Thymus (tissue), 11 donors: ENCODE results near the gene PTPRH. TPM values are rescaled to one million over a fixed set of nuclear protein-coding genes. Genes with fewer than 3 reads are reported as not detected.
A peak's percentile ranks its signal among the peaks of the same experiment; 100 is the strongest.

Experiments used
- DNase-seq, 9 donors: peaks; one replicate each; pipeline ENCODE4 v3.0.0-alpha.2; 2013; ENCODE audit warnings: low spot score in 9 of 9, low read depth in 6 of 9, missing footprints in 1 of 9
- H3K27ac ChIP-seq, 2 donors: one replicate each; pipeline ENCODE4 v1.5.1; 2013; ENCODE audit warnings: control low read depth in 1 of 2, low read depth in 1 of 2, low read length in 1 of 2, mild to moderate bottlenecking in 1 of 2, moderate library complexity in 1 of 2
- H3K27me3 ChIP-seq, 2 donors: one replicate each; pipeline ENCODE4 v1.5.1; 2013; ENCODE audit warnings: low read length in 1 of 2; ENCODE audit not compliant: control insufficient read depth in 2 of 2, insufficient read depth in 1 of 2
- H3K36me3 ChIP-seq, 2 donors: one replicate each; pipeline ENCODE4 v1.5.1; 2013; ENCODE audit warnings: low read length in 1 of 2, mild to moderate bottlenecking in 1 of 2, moderate library complexity in 1 of 2; ENCODE audit not compliant: control insufficient read depth in 2 of 2, insufficient read depth in 2 of 2
- H3K4me1 ChIP-seq, 2 donors: one replicate each; pipeline ENCODE4 v1.5.1; 2013; ENCODE audit warnings: low read length in 2 of 2; ENCODE audit not compliant: control insufficient read depth in 2 of 2, insufficient read depth in 2 of 2
- H3K4me3 ChIP-seq, 2 donors: one replicate each; pipeline ENCODE4 v1.5.1; 2013; ENCODE audit warnings: low read length in 2 of 2, control low read depth in 1 of 2, mild to moderate bottlenecking in 1 of 2
- H3K9me3 ChIP-seq, 2 donors: one replicate each; pipeline ENCODE4 v1.5.1; 2013; ENCODE audit warnings: low read length in 1 of 2, mild to moderate bottlenecking in 1 of 2; ENCODE audit not compliant: control insufficient read depth in 2 of 2, insufficient read depth in 1 of 2
- WGBS: extraction: QIAGEN DNeasy Blood & Tissue Kit; methylation state at CpG from one replicate; pipeline ENCODE4 v1.1.7; 2013; 5-methylcytosine and 5-hydroxymethylcytosine counted together
- polyA plus RNA-seq: library from polyadenylated mRNA; stranded (reverse); fragments of 200-250 nt; gene quantifications from one replicate; pipeline ENCODE4 v1.2.3, GENCODE V29; 2013
- total RNA-seq: library from RNA; stranded (reverse); fragments of 120-200 nt; gene quantifications from one replicate; pipeline ENCODE4 v1.2.4, GENCODE V29; 2013
- donor health status: healthy.

The PTPRH gene
- total and polyA plus RNA-seq, 2 donors, result 0.14 to 0.28 TPM

GRCh38 chr19:55198651-55199050 lies 10.7 kb downstream of the PTPRH start:
- Histone ChIP-seq H3K4me3 (no peak overlapping the region), H3K27ac (no peak overlapping the region), H3K4me1 (no peaks in the 10 kb centered on the region), H3K36me3 (no peaks in the 10 kb centered on the region), H3K9me3 (no peaks in the 10 kb centered on the region), H3K27me3 (peaks cover 0 to 5% of the 10 kb centered on the region in 2 donors)
- 80% methylated on average over 5 of the region's 5 CpGs for WGBS
- DNase-seq, result no peak

GRCh38 chr19:55197528-55197927 lies 11.8 kb downstream of the PTPRH start:
- Histone ChIP-seq H3K4me1 (no peaks in the 10 kb centered on the region), H3K9me3 (no peaks in the 10 kb centered on the region), H3K36me3 (no peaks in the 10 kb centered on the region), H3K27ac (no peak overlapping the region), H3K4me3 (no peak overlapping the region), H3K27me3 (peaks cover 0 to 5% of the 10 kb centered on the region in 2 donors)
- 75% methylated on average over 4 of the region's 4 CpGs for WGBS
- DNase-seq, result no peak

- H3K4me3 ChIP-seq, result no peak overlapping the region
- WGBS, result 94% methylated on average over 10 of the region's 10 CpGs
- H3K9me3 ChIP-seq, result no peaks in the 10 kb centered on the region
- no peaks in the 10 kb centered on the region for H3K36me3 ChIP-seq
- H3K27me3 ChIP-seq, result peaks cover 0 to 5% of the 10 kb centered on the region in 2 donors
- H3K4me1 ChIP-seq, result no peaks in the 10 kb centered on the region
- DNase-seq, result no peak
- H3K27ac ChIP-seq, result no peak overlapping the region
Measured at GRCh38 chr19:55196803-55197202, 12.5 kb downstream of the PTPRH start.

- no peak overlapping the region for H3K27ac ChIP-seq
- WGBS, result 85% methylated on average over 12 of the region's 12 CpGs
- peaks cover 0 to 2% of the 10 kb centered on the region in 2 donors for H3K27me3 ChIP-seq
- H3K9me3 ChIP-seq, result no peaks in the 10 kb centered on the region
- no peaks in the 10 kb centered on the region for H3K36me3 ChIP-seq
- no peaks in the 10 kb centered on the region for H3K4me1 ChIP-seq
- no peak overlapping the region for H3K4me3 ChIP-seq
- DNase-seq, result no peak
Measured at GRCh38 chr19:55193481-55193880, 15.8 kb downstream of the PTPRH start.

GRCh38 chr19:55189403-55189835 lies 19.9 kb downstream of the PTPRH start:
- H3K27ac ChIP-seq, result no peak overlapping the region
- no peaks in the 10 kb centered on the region for H3K36me3 ChIP-seq
- H3K9me3 ChIP-seq, result no peaks in the 10 kb centered on the region
- DNase-seq, result no peak
- H3K4me1 ChIP-seq, result no peaks in the 10 kb centered on the region
- WGBS, result 88% methylated on average over 15 of the region's 15 CpGs
- peaks cover 0 to 2% of the 10 kb centered on the region in 2 donors for H3K27me3 ChIP-seq
- H3K4me3 ChIP-seq, result no peak overlapping the region

- peaks cover 0 to 2% of the 10 kb centered on the region in 2 donors for H3K27me3 ChIP-seq
- no peak overlapping the region for H3K4me3 ChIP-seq
- H3K9me3 ChIP-seq, result no peaks in the 10 kb centered on the region
- no peaks in the 10 kb centered on the region for H3K4me1 ChIP-seq
- H3K36me3 ChIP-seq, result no peaks in the 10 kb centered on the region
- no peak for DNase-seq
- H3K27ac ChIP-seq, result no peak overlapping the region
- WGBS, result 36% methylated on average over 8 of the region's 8 CpGs
Measured at GRCh38 chr19:55188625-55189024, 20.7 kb downstream of the PTPRH start.

GRCh38 chr19:55186080-55186479 lies 23.2 kb downstream of the PTPRH start:
- Histone ChIP-seq H3K4me1 (no peaks in the 10 kb centered on the region), H3K9me3 (peaks cover 0 to 3% of the 10 kb centered on the region in 2 donors), H3K36me3 (no peaks in the 10 kb centered on the region), H3K4me3 (no peak overlapping the region), H3K27me3 (peaks cover 6 to 14% of the 10 kb centered on the region in 2 donors), H3K27ac (no peak overlapping the region)
- 90% methylated on average over 12 of the region's 12 CpGs for WGBS
- DNase-seq, result no peak

- peaks cover 15 to 19% of the 10 kb centered on the region in 2 donors for H3K4me1 ChIP-seq
- H3K9me3 ChIP-seq, result peaks cover 1 to 3% of the 10 kb centered on the region in 2 donors
- DNase-seq, result no peak
- no peak overlapping the region for H3K27ac ChIP-seq
- H3K4me3 ChIP-seq, result no peak overlapping the region
- no peaks in the 10 kb centered on the region for H3K36me3 ChIP-seq
- 81% methylated on average over 20 of the region's 20 CpGs for WGBS
- peaks cover 7 to 56% of the 10 kb centered on the region in 2 donors for H3K27me3 ChIP-seq
Measured at GRCh38 chr19:55181740-55182139, 27.6 kb downstream of the PTPRH start.

- peaks cover 15 to 19% of the 10 kb centered on the region in 2 donors for H3K4me1 ChIP-seq
- 3% methylated on average over 68 of the region's 68 CpGs for WGBS
- DNase-seq, result peak in 3 of 9 donors; percentile 47 to 68 (median 63)
- no peaks in the 10 kb centered on the region for H3K36me3 ChIP-seq
- H3K27ac ChIP-seq, result no peak within 1 kb of the TSS
- peaks cover 4 to 15% of the 10 kb centered on the region in 2 donors for H3K9me3 ChIP-seq
- peak within 1 kb of the TSS; percentile 20 to 40 for H3K4me3 ChIP-seq
- peaks cover 14 to 73% of the 10 kb centered on the region in 2 donors for H3K27me3 ChIP-seq
Measured at GRCh38 chr19:55179606-55180484, 29.5 kb downstream of the PTPRH start, which contains the start of gene SYT5. Gene SYT5, minus strand, starts transcription at chr19:55180289. Its CDS starts 1,248 bp downstream, at chr19:55179041.
